K562 (cell line): ENCODE measurements around the gene TARBP2. TPM values are rescaled to one million over a fixed set of nuclear protein-coding genes. Genes with fewer than 3 reads are reported as not detected.

Experiments used
- ATAC-seq: fragments of 200-7000 bp; cut with Tn5 transposase; 3 replicates; pipeline ENCODE4 v1.9.1; 2020; ENCODE audit warnings: moderate library complexity
- BruUV-seq: library from RNA; stranded (reverse); fragments of 400-500 nt; replicated peaks from 2 replicates; lab custom pipeline; 2021; lab: Mats Ljungman, UMichigan
- CTCF ChIA-PET: fragments of 300-600 bp; formaldehyde crosslinking; extraction: SDS; loops from one replicate; lab custom pipeline; 2021; ENCODE audit warnings: low intra/inter-chr PET ratio; lab: Yijun Ruan, JAX
- POLR2A ChIA-PET: fragments of 300-600, 350-650 bp; sonication (Branson Sonifier 250); formaldehyde crosslinking; extraction: SDS; loops from one replicate; lab custom pipeline; 2021; ENCODE audit warnings: antibody characterized with exemption, inconsistent platforms; lab: Yijun Ruan, JAX
- DNase-seq, 4 experiments: peaks; one replicate each; pipeline versions ENCODE4 v3.0.0 to v3.0.0-alpha.2; 2011 to 2018; ENCODE audit warnings: low spot score in 3 of 4, mixed read lengths in 3 of 4; ENCODE audit errors: extremely low read depth in 1 of 4
- FAIRE-seq: peaks from 2 replicates; lab custom pipeline; 2011; peaks lifted over from hg19 to GRCh38; lab: Jason Lieb, UNC
- H2AFZ ChIP-seq: 2 replicates; pipeline ENCODE4 v1.6.0; 2011; ENCODE audit warnings: low read depth, low read length, control low read depth, inconsistent platforms
- H3K27ac ChIP-seq: fragments of 200-600 bp; 3 replicates; pipeline ENCODE4 v1.8.0; 2011; ENCODE audit warnings: low read depth, mild to moderate bottlenecking, control low read depth, inconsistent platforms, low read length, moderate library complexity, mixed read lengths; ENCODE audit errors: extremely low read depth
- H3K27me3 ChIP-seq, 2 experiments: fragments of 300-600 bp in 1 of 2; 2 replicates in 1 of 2; 3 replicates in 1 of 2; pipeline versions ENCODE4 v1.6.0 to v1.8.0; 2011; ENCODE audit warnings: inconsistent platforms in 2 of 2, low read length in 2 of 2, mild to moderate bottlenecking in 1 of 2, mixed read lengths in 1 of 2, moderate library complexity in 1 of 2; ENCODE audit not compliant: control insufficient read depth in 2 of 2, insufficient read depth in 2 of 2
- H3K36me3 ChIP-seq: fragments of 300-600 bp; 3 replicates; pipeline ENCODE4 v1.8.0; 2011; ENCODE audit warnings: mild to moderate bottlenecking, low read length, inconsistent platforms; ENCODE audit not compliant: control insufficient read depth, insufficient read depth
- H3K4me1 ChIP-seq, 2 experiments: fragments of 200-600 bp in 1 of 2; replicated peaks in 1 of 2; 2 replicates in 1 of 2; 3 replicates in 1 of 2; pipeline versions ENCODE4 v1.5.1 to v1.8.0; 2011; ENCODE audit warnings: inconsistent platforms in 2 of 2, low read length in 2 of 2, mild to moderate bottlenecking in 1 of 2, mixed read lengths in 1 of 2, moderate library complexity in 1 of 2; ENCODE audit not compliant: control insufficient read depth in 2 of 2, insufficient read depth in 2 of 2
- H3K4me2 ChIP-seq: 2 replicates; pipeline ENCODE4 v1.6.1; 2011; ENCODE audit warnings: low read length, control low read depth, inconsistent platforms, mixed read lengths; ENCODE audit not compliant: insufficient read depth
- H3K4me3 ChIP-seq: fragments of 200-600 bp; sonication (generic), shearing (Covaris generic); 2 replicates; pipeline ENCODE4 v1.5.1; 2016; ENCODE audit warnings: control low read depth, inconsistent platforms
- H3K79me2 ChIP-seq: fragments of 200-600 bp; 3 replicates; pipeline ENCODE4 v1.8.0; 2011; ENCODE audit warnings: low read length, inconsistent platforms; ENCODE audit not compliant: control insufficient read depth, insufficient read depth
- H3K9ac ChIP-seq, 2 experiments: 2 replicates each; pipeline versions ENCODE4 v1.6.0 to v1.6.1; 2011; ENCODE audit warnings: low read depth in 2 of 2, low read length in 2 of 2, control low read depth in 1 of 2, inconsistent platforms in 1 of 2, mild to moderate bottlenecking in 1 of 2, mixed read lengths in 1 of 2; ENCODE audit not compliant: insufficient read depth in 1 of 2
- H3K9me1 ChIP-seq: one replicate; pipeline ENCODE4 v1.6.0; 2011; ENCODE audit warnings: inconsistent platforms, mild to moderate bottlenecking, low read length, moderate library complexity; ENCODE audit not compliant: control insufficient read depth, insufficient read depth
- H3K9me3 ChIP-seq: replicated peaks from 2 replicates; pipeline ENCODE4 v1.5.1; 2011; ENCODE audit warnings: low read depth, low read length, inconsistent platforms; ENCODE audit not compliant: control insufficient read depth, insufficient read depth
- H4K20me1 ChIP-seq: replicated peaks from 2 replicates; pipeline ENCODE4 v1.6.1; 2011; ENCODE audit warnings: low read length, inconsistent platforms, mixed read lengths; ENCODE audit not compliant: control insufficient read depth, insufficient read depth
- ARID1B ChIP-seq: fragments of 450-650 bp; IDR thresholded peaks from 2 replicates; pipeline ENCODE4 v1.6.1; 2016; ENCODE audit warnings: antibody characterized with exemption, mild to moderate bottlenecking, inconsistent platforms
- BHLHE40 ChIP-seq: IDR thresholded peaks from 2 replicates; pipeline ENCODE4 v1.6.1; 2011; ENCODE audit warnings: low read length, improper control_type of control experiment
- BRF2 ChIP-seq: IDR thresholded peaks from 3 replicates; pipeline ENCODE4 v1.6.1; 2011; ENCODE audit warnings: borderline replicate concordance, mild to moderate bottlenecking; ENCODE audit not compliant: insufficient read length, insufficient read depth
- ETV1 ChIP-seq: fragments of 450-650 bp; conservative IDR thresholded peaks from 2 replicates; pipeline ENCODE4 v1.6.1; 2016; ENCODE audit warnings: missing genetic modification characterization, control low read depth, low read depth, missing compliant biosample characterization
- FOXP1 ChIP-seq: sonication (generic); formaldehyde crosslinking; IDR thresholded peaks from 2 replicates; pipeline ENCODE4 v1.8.0; 2022; ENCODE audit warnings: mild to moderate bottlenecking, missing genetic modification reagents
- KAT8 ChIP-seq: fragments of 450-650 bp; IDR thresholded peaks from 2 replicates; pipeline ENCODE4 v1.6.1; 2016; ENCODE audit warnings: low read depth, mild to moderate bottlenecking
- KHSRP ChIP-seq: fragments of 450-650 bp; IDR thresholded peaks from 2 replicates; pipeline ENCODE4 v1.6.1; 2017
- NBN ChIP-seq: fragments of 450-650 bp; IDR thresholded peaks from 2 replicates; pipeline ENCODE4 v1.6.1; 2016; ENCODE audit warnings: low read depth, mild to moderate bottlenecking
- NR2C1 ChIP-seq, 2 experiments: fragments of 450-650 bp; IDR thresholded peaks; 2 replicates each; pipeline ENCODE4 v1.6.1; 2017; ENCODE audit warnings: mild to moderate bottlenecking in 2 of 2, antibody characterized with exemption in 1 of 2, inconsistent platforms in 1 of 2, missing compliant biosample characterization in 1 of 2, missing genetic modification characterization in 1 of 2
- NR4A1 ChIP-seq, 2 experiments: fragments of 250-450 bp in 1 of 2; fragments of 450-650 bp in 1 of 2; sonication (Bioruptor Pico) in 1 of 2; IDR thresholded peaks; 2 replicates each; pipeline versions ENCODE4 v1.4.0 to v1.6.1; 2016 to 2020; ENCODE audit warnings: mild to moderate bottlenecking in 2 of 2, missing compliant biosample characterization in 1 of 2, missing genetic modification characterization in 1 of 2, moderate library complexity in 1 of 2
- PHB2 ChIP-seq: fragments of 450-650 bp; IDR thresholded peaks from 2 replicates; pipeline ENCODE4 v1.6.1; 2017; ENCODE audit warnings: low read depth
- PHF21A ChIP-seq: fragments of 450-650 bp; IDR thresholded peaks from 2 replicates; pipeline ENCODE4 v1.6.1; 2017; ENCODE audit warnings: low read depth, borderline replicate concordance
- POLR2AphosphoS5 ChIP-seq: IDR thresholded peaks from 2 replicates; pipeline ENCODE4 v1.6.1; 2011; ENCODE audit warnings: mild to moderate bottlenecking, low read depth, low read length, moderate library complexity; ENCODE audit not compliant: control insufficient read depth, insufficient read depth
- POU5F1 ChIP-seq: fragments of 150-350 bp; IDR thresholded peaks from 2 replicates; pipeline ENCODE4 v1.6.1; 2014; ENCODE audit warnings: borderline replicate concordance, low read length, low read depth, mild to moderate bottlenecking; ENCODE audit not compliant: partially characterized antibody
- RBBP5 ChIP-seq: fragments of 200-600 bp; sonication (generic); IDR thresholded peaks from 2 replicates; pipeline ENCODE4 v1.6.1; 2012; ENCODE audit warnings: borderline replicate concordance, mild to moderate bottlenecking, low read length, control low read depth, inconsistent platforms; ENCODE audit not compliant: insufficient read depth, poor library complexity, severe bottlenecking
- SIN3B ChIP-seq: fragments of 450-650 bp; IDR thresholded peaks from 2 replicates; pipeline ENCODE4 v1.6.1; 2017; ENCODE audit warnings: low read depth, mild to moderate bottlenecking, moderate library complexity
- SIRT6 ChIP-seq: IDR thresholded peaks from one replicate; pipeline ENCODE4 v1.6.1; 2012; ENCODE audit warnings: low read depth, mild to moderate bottlenecking, control low read depth, inconsistent platforms, low read length, moderate library complexity
- SRF ChIP-seq, 2 experiments: fragments of 250-450, 450-650 bp in 1 of 2; sonication (Bioruptor Pico) in 1 of 2; sonication (generic) in 1 of 2; formaldehyde crosslinking; IDR thresholded peaks; 2 replicates each; pipeline versions ENCODE4 v1.5.0 to v1.5.1; 2020 to 2022; ENCODE audit warnings: mild to moderate bottlenecking in 1 of 2, missing genetic modification reagents in 1 of 2
- TEAD2 ChIP-seq: fragments of 450-650 bp; IDR thresholded peaks from 2 replicates; pipeline ENCODE4 v1.6.1; 2016; ENCODE audit warnings: missing genetic modification characterization, control low read depth, missing compliant biosample characterization
- ZFP30 ChIP-seq: fragments of 250-450 bp; sonication (Bioruptor Pico); IDR thresholded peaks from 2 replicates; pipeline ENCODE4 v1.8.0; 2022; ENCODE audit warnings: moderate library complexity, mild to moderate bottlenecking, inconsistent platforms, borderline replicate concordance
- ZNF24 ChIP-seq: fragments of 450-650 bp; IDR thresholded peaks from 2 replicates; pipeline ENCODE4 v1.6.1; 2016
- ZNF311 ChIP-seq: fragments of 250-450 bp; sonication (Bioruptor Pico); IDR thresholded peaks from 2 replicates; pipeline ENCODE4 v1.4.0; 2020; ENCODE audit warnings: mild to moderate bottlenecking, moderate library complexity
- ZNF589 ChIP-seq: fragments of 200-800 bp; sonication (Bioruptor generic); IDR thresholded peaks from 2 replicates; pipeline ENCODE4 v1.6.1; 2016; ENCODE audit warnings: low read depth, missing genetic modification characterization, missing compliant biosample characterization
- WGBS: fragments of 100-300 bp; shearing (Covaris generic); methylation state at CpG from one replicate; pipeline ENCODE4 v1.1.6; 2016; ENCODE audit warnings: low coverage, mixed read lengths; ENCODE audit not compliant: insufficient coverage; ENCODE audit errors: missing lambda C conversion rate; 5-methylcytosine and 5-hydroxymethylcytosine counted together
- in situ Hi-C: fragments of 300-500 bp; cut with MboI; formaldehyde crosslinking; loops from 4 replicates; pipeline ENCODE4 v1.15.0; 2018; ENCODE audit warnings: inconsistent platforms, mixed read lengths
- intact Hi-C: fragments of 100-400 bp; cut with micrococcal nuclease; formaldehyde crosslinking; loops from 2 replicates; pipeline ENCODE4 v1.14.2; 2022
- polyA plus RNA-seq, 8 experiments: library from polyadenylated mRNA; depleted of rRNA in 4 of 8; stranded (reverse) in 5 of 8; unstranded in 3 of 8; fragments of >200 nt; fragmentation: Nextera tagmentation in 2 of 8; fragmentation: Illumina TruSeq in 1 of 8; extraction: Ambion mirVana in 2 of 8; extraction: Trizol in 1 of 8; gene quantifications; 2 replicates each; pipeline versions ENCODE4 v1.2.1 to v1.2.3, GENCODE V29; 2011 to 2014; ENCODE audit warnings: inconsistent platforms in 1 of 8, missing spikeins in 1 of 8
- total RNA-seq, 7 experiments: library from RNA; depleted of rRNA in 6 of 7; stranded (reverse); fragments of >200 nt in 6 of 7; fragmentation: Illumina TruSeq in 2 of 7; extraction: Trizol in 2 of 7; gene quantifications; 2 replicates each; pipeline versions ENCODE4 v1.2.1 to v1.2.3, GENCODE V29; 2011 to 2021; ENCODE audit warnings: low replicate concordance in 1 of 7

TARBP2 gene
- total and polyA plus RNA-seq, 9 of the 15 experiments (the other 6 are each of a cell fraction or from before 2014, with no cell fraction given) = 5.6 to 69.0 (median 44.6) TPM

- WGBS = 14% methylated on average over 10 of the region's 10 CpGs
- no peaks in the 10 kb centered on the region for H3K27me3 ChIP-seq
- no peaks in the 10 kb centered on the region for H3K9me3 ChIP-seq
- H3K9me1 ChIP-seq = no peaks in the 10 kb centered on the region
- peaks cover 27% of the 10 kb centered on the region for H3K79me2 ChIP-seq
- intact Hi-C loops = loop anchor here (1.0 to 10.0 kb wide), 2 partner anchors 176 to 437 kb away; no protein-coding TSS in a partner anchor
- ChIA-PET CTCF (interaction anchor here (1.0 to 1.4 kb wide), 2 partner anchors 174 to 177 kb away, joined by 3 read pairs; partner anchors contain the start of gene ATP5MC2), POLR2A (interaction anchor here (0.6 to 2.7 kb wide), 35 partner anchors 9 to 423 kb away, joined by 3 to 24 read pairs (median 4); partner anchors contain the start of genes AAAS, PFDN5, SP1 and SPRYD3)
- H2AFZ ChIP-seq = peak overlapping the region; percentile 99
- H3K4me3 ChIP-seq = peak overlapping the region; percentile 79
- peaks cover 29 to 42% of the 10 kb centered on the region in 2 experiments; a peak in 4 of 5 replicates for H3K4me1 ChIP-seq
- peaks cover 36% of the 10 kb centered on the region; the same call in 2 of the 3 replicates for H3K36me3 ChIP-seq
- DNase-seq (peak in 1 of 4 experiments; percentile 32), ATAC-seq (no peak), FAIRE-seq (no peak)
- no peaks in the 10 kb centered on the region for H4K20me1 ChIP-seq
- BruUV-seq = TSS peak; percentile 68
- H3K9ac ChIP-seq = peak overlapping the region; percentile 97 to 99
- peak overlapping the region; percentile 97 for H3K27ac ChIP-seq
- in situ Hi-C loops = loop anchor here (10.0 kb wide), 1 partner anchor 177 kb away; the partner anchor contains the start of gene AAAS
- H3K4me2 ChIP-seq = peak overlapping the region; percentile 100
- peak; percentile 47; the same call in 1 of the 2 replicates for TF ChIP-seq NR2C1 (IDR thresholded peaks at IDR 0.05)
- TF ChIP-seq NR2C1 (tag; IDR thresholded peaks at IDR 0.05) = no peak
- no peak for TF ChIP-seq BHLHE40
- no peak for TF ChIP-seq ZNF311 (CRISPR knock-in tag)
- no peak for TF ChIP-seq PHF21A
- no peak; the same call in 1 of the 2 replicates for TF ChIP-seq FOXP1 (CRISPR knock-in tag)
- TF ChIP-seq ZNF24 = no peak
- TF ChIP-seq NR4A1 (CRISPR knock-in tag; IDR thresholded peaks at IDR 0.05) = no peak
- TF ChIP-seq NR4A1 (tag; IDR thresholded peaks at IDR 0.05) = peak; percentile 22; the same call in 1 of the 2 replicates
- TF ChIP-seq POLR2AphosphoS5 = no peak
- TF ChIP-seq ARID1B = no peak; the same call in 1 of the 2 replicates
- TF ChIP-seq NBN = no peak
- no peak for TF ChIP-seq SRF (CRISPR knock-in tag; IDR thresholded peaks at IDR 0.05)
- no peak for TF ChIP-seq PHB2
- TF ChIP-seq ZNF589 (CRISPR knock-in tag) = no peak
- no peak for TF ChIP-seq RBBP5
- TF ChIP-seq SIN3B = no peak
- TF ChIP-seq KAT8 = no peak
- TF ChIP-seq ETV1 (tag) = no peak
- TF ChIP-seq KHSRP = no peak
- no peak for TF ChIP-seq BRF2
- no peak for TF ChIP-seq TEAD2
- no peak for TF ChIP-seq ZFP30 (CRISPR knock-in tag)
- no peak for TF ChIP-seq SIRT6
- no peak for TF ChIP-seq POU5F1
These were observed 615 bp downstream of the TARBP2 start for GRCh38 chr12:53501615-53502181.
